NCI-H748 treated with DMSO at 0.1 percent for 48 hours (cell line): ENCODE results near the gene PHTF2.
"Not testable (repeated sequence)": the region's sequence is repeated elsewhere in the genome, so short reads cannot be mapped to it uniquely, and the experiment has no call there.

ENCODE experiments used
- DNase-seq: peaks from one replicate; lab custom pipeline; 2025; lab: John Stamatoyannopoulos, UW

Gene PHTF2

GRCh38 chr7:77798394-77799077, at the start of gene PHTF2, which contains the start of gene TMEM60:
Gene PHTF2 (plus strand): TSS chr7:77798773.
Gene TMEM60 (minus strand): TSS chr7:77798434. CDS start chr7:77794373, 4,061 bp downstream.
- peak; percentile 98 for DNase-seq

GRCh38 chr7:77752016-77752415, 46.6 kb upstream of the PHTF2 start:
- DNase-seq: no peak

GRCh38 chr7:77753173-77753572, 45.4 kb upstream of the PHTF2 start:
- DNase-seq: peak; percentile 47

- DNase-seq: no peak
Observed at GRCh38 chr7:77757589-77757988, 41.0 kb upstream of the PHTF2 start.

GRCh38 chr7:77759294-77759889, 39.2 kb upstream of the PHTF2 start:
- peak; percentile 32 for DNase-seq

- DNase-seq: no peak
Observed at GRCh38 chr7:77760809-77761453, 37.6 kb upstream of the PHTF2 start.

- no peak for DNase-seq
Observed at GRCh38 chr7:77765481-77765880, 33.1 kb upstream of the PHTF2 start.

- no peak for DNase-seq
Observed at GRCh38 chr7:77765906-77766800, 32.4 kb upstream of the PHTF2 start.

- no peak for DNase-seq
Observed at GRCh38 chr7:77766801-77767605, 31.6 kb upstream of the PHTF2 start.

GRCh38 chr7:77770316-77770715, 28.3 kb upstream of the PHTF2 start:
- no peak for DNase-seq

- no peak for DNase-seq
Observed at GRCh38 chr7:77771901-77772300, 26.7 kb upstream of the PHTF2 start.

- DNase-seq: no peak
Observed at GRCh38 chr7:77778535-77778934, 20.0 kb upstream of the PHTF2 start.

GRCh38 chr7:77782383-77782782, 16.2 kb upstream of the PHTF2 start:
- DNase-seq: no peak

- DNase-seq: no peak
Observed at GRCh38 chr7:77783111-77783510, 15.5 kb upstream of the PHTF2 start.

- DNase-seq: no peak
Observed at GRCh38 chr7:77783545-77783944, 15.0 kb upstream of the PHTF2 start.

GRCh38 chr7:77784426-77784825, 14.1 kb upstream of the PHTF2 start:
- DNase-seq: not testable (repeated sequence)

- DNase-seq: no peak
Observed at GRCh38 chr7:77786018-77786417, 12.6 kb upstream of the PHTF2 start.

- no peak for DNase-seq
Observed at GRCh38 chr7:77786741-77787140, 11.8 kb upstream of the PHTF2 start.

GRCh38 chr7:77788327-77788902, 10.2 kb upstream of the PHTF2 start:
- DNase-seq: no peak

- DNase-seq: peak; percentile 95
Observed at GRCh38 chr7:77791336-77791735, 7.2 kb upstream of the PHTF2 start.

- DNase-seq: no peak
Observed at GRCh38 chr7:77791956-77792355, 6.6 kb upstream of the PHTF2 start.
